Measurements from ENCODE around the gene RBKS. TPM values are rescaled to one million over a fixed set of nuclear protein-coding genes. Genes with fewer than 3 reads are reported as not detected.

Gene RBKS
- total RNA-seq, 1 donor from 2014 or later = 0.83 TPM

- Mint-ChIP-seq H3K36me3 (ENCODE audit: unreplicated experiment) (no peaks in the 10 kb centered on the region), H3K9me3 (ENCODE audit: unreplicated experiment) (no peaks in the 10 kb centered on the region), H3K27me3 (ENCODE audit: unreplicated experiment) (no peaks in the 10 kb centered on the region), H3K4me1 (ENCODE audit: unreplicated experiment) (peaks cover 5% of the 10 kb centered on the region), H3K4me3 (ENCODE audit: unreplicated experiment) (no peak overlapping the region), H3K27ac (ENCODE audit: unreplicated experiment) (no peak overlapping the region)
- TF ChIP-seq CTCF (IDR thresholded peaks at IDR 0.05) = no peak
- no peak for DNase-seq (ENCODE audit: extremely low spot score, unreplicated experiment)
These were observed 74.2 kb downstream of the RBKS start for GRCh38 chr2:27815860-27816438.

- TF ChIP-seq CTCF (IDR thresholded peaks at IDR 0.05) = no peak
- no peaks in the 10 kb centered on the region for H3K9me3 Mint-ChIP-seq (ENCODE audit: unreplicated experiment)
- no peaks in the 10 kb centered on the region for H3K27me3 Mint-ChIP-seq (ENCODE audit: unreplicated experiment)
These were observed 75.4 kb downstream of the RBKS start for GRCh38 chr2:27814758-27815157.

GRCh38 chr2:27811768-27812167 is 78.4 kb downstream of the RBKS start:
- Mint-ChIP-seq H3K36me3 (ENCODE audit: unreplicated experiment) (no peaks in the 10 kb centered on the region), H3K9me3 (ENCODE audit: unreplicated experiment) (no peaks in the 10 kb centered on the region), H3K4me3 (ENCODE audit: unreplicated experiment) (no peak overlapping the region), H3K27ac (ENCODE audit: unreplicated experiment) (no peak overlapping the region), H3K4me1 (ENCODE audit: unreplicated experiment) (peaks cover 23% of the 10 kb centered on the region), H3K27me3 (ENCODE audit: unreplicated experiment) (no peaks in the 10 kb centered on the region)
- no peak for TF ChIP-seq CTCF (IDR thresholded peaks at IDR 0.05)
- no peak for DNase-seq (ENCODE audit: extremely low spot score, unreplicated experiment)

More at GRCh38 chr2:27814758-27815157, 75.4 kb downstream of the RBKS start:
- no peaks in the 10 kb centered on the region for H3K36me3 Mint-ChIP-seq (ENCODE audit: unreplicated experiment)
- DNase-seq (ENCODE audit: extremely low spot score, unreplicated experiment) = no peak
- no peak overlapping the region for H3K4me3 Mint-ChIP-seq (ENCODE audit: unreplicated experiment)
- no peak overlapping the region for H3K27ac Mint-ChIP-seq (ENCODE audit: unreplicated experiment)
- H3K4me1 Mint-ChIP-seq (ENCODE audit: unreplicated experiment) = peaks cover 14% of the 10 kb centered on the region

GRCh38 chr2:27810455-27810854 is 79.7 kb downstream of the RBKS start:
- no peak for TF ChIP-seq CTCF (IDR thresholded peaks at IDR 0.05)
- Mint-ChIP-seq H3K4me1 (ENCODE audit: unreplicated experiment) (peaks cover 23% of the 10 kb centered on the region), H3K9me3 (ENCODE audit: unreplicated experiment) (no peaks in the 10 kb centered on the region), H3K36me3 (ENCODE audit: unreplicated experiment) (no peaks in the 10 kb centered on the region), H3K27me3 (ENCODE audit: unreplicated experiment) (no peaks in the 10 kb centered on the region), H3K4me3 (ENCODE audit: unreplicated experiment) (no peak overlapping the region), H3K27ac (ENCODE audit: unreplicated experiment) (no peak overlapping the region)
- DNase-seq (ENCODE audit: extremely low spot score, unreplicated experiment) = no peak

GRCh38 chr2:27809761-27810241 is 80.4 kb downstream of the RBKS start:
- H3K36me3 Mint-ChIP-seq (ENCODE audit: unreplicated experiment) = no peaks in the 10 kb centered on the region
- DNase-seq (ENCODE audit: extremely low spot score, unreplicated experiment) = no peak
- no peaks in the 10 kb centered on the region for H3K27me3 Mint-ChIP-seq (ENCODE audit: unreplicated experiment)
- H3K4me3 Mint-ChIP-seq (ENCODE audit: unreplicated experiment) = no peak overlapping the region
- H3K9me3 Mint-ChIP-seq (ENCODE audit: unreplicated experiment) = no peaks in the 10 kb centered on the region
- TF ChIP-seq CTCF (IDR thresholded peaks at IDR 0.05) = no peak
- H3K27ac Mint-ChIP-seq (ENCODE audit: unreplicated experiment) = no peak overlapping the region
- H3K4me1 Mint-ChIP-seq (ENCODE audit: unreplicated experiment) = peaks cover 24% of the 10 kb centered on the region
